ENCODE results near the gene IL13. TPM values are rescaled to one million over a fixed set of nuclear protein-coding genes. Genes with fewer than 3 reads are reported as not detected.

IL13 gene
- 0.27 and 0.75 TPM in 2 replicates for total RNA-seq

DNA sequence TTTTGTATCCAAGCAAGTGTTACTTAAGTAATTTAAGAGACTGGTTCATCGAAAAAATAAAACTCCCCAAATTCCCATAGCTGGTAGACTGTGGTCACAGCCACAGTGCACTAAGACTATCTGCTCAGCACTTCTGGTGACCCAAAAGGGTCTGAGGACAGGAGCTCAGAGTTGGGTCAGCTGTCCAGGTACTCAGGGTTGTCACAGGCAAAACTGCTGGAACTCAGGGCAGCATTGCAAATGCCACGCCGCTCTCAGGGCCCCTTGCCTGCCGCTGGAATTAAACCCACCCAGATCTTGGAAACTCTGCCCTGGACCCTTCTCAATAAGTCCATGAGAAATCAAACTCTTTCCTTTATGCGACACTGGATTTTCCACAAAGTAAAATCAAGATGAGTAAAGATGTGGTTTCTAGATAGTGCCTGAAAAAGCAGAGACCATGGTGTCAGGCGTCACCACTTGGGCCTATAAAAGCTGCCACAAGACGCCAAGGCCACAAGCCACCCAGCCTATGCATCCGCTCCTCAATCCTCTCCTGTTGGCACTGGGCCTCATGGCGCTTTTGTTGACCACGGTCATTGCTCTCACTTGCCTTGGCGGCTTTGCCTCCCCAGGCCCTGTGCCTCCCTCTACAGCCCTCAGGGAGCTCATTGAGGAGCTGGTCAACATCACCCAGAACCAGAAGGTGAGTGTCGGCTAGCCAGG, at the start of gene IL13:
Gene IL13 (plus strand): TSS at position 498 of the 705 bp plus-strand sequence. CDS start 14 bp downstream, at position 512.
- Mint-ChIP-seq H3K4me3 (no peak within 1 kb of the TSS), H3K27me3 (peaks cover 21% of the 10 kb centered on the region), H3K4me1 (peaks cover 26% of the 10 kb centered on the region), H3K27ac (no peak within 1 kb of the TSS), H3K9me3 (no peaks in the 10 kb centered on the region), H3K36me3 (ENCODE audit: low read depth) (no peaks in the 10 kb centered on the region)
- no peak for TF ChIP-seq CTCF (IDR thresholded peaks at IDR 0.05)
- ATAC-seq (ENCODE audit: low read depth), result no peak
- intact Hi-C loops (cut with micrococcal nuclease), result loop anchor here (5.0 kb wide), 2 partner anchors 34 to 159 kb away; no protein-coding TSS in a partner anchor
- ChIA-PET CTCF (no interaction called here), POLR2A (no interaction called here)
- no peak for DNase-seq

DNA sequence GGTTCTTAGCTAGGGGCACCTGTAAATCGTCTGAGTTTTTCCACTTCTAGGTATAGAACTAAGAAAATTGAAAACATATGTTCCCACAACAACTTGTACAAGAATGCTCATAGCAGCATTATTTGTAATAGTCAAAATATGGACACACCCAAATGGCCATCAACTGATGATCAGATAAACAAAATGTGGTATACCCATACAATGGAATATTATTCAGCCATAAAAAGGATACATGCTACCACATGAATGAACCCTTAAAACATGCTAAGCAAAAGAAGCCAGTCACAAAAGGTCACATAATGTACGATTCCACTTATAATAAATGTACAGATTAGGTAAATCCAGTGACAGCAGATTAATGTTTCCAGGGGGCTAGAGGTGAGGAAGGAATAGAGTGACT, 46.0 kb upstream of the IL13 start:
- POLR2A ChIA-PET, result no interaction called here
- Mint-ChIP-seq H3K27ac (no peak overlapping the region), H3K9me3 (peaks cover 4% of the 10 kb centered on the region), H3K4me3 (no peak overlapping the region), H3K36me3 (ENCODE audit: low read depth) (peaks cover 74% of the 10 kb centered on the region), H3K4me1 (no peaks in the 10 kb centered on the region), H3K27me3 (no peaks in the 10 kb centered on the region)
- ATAC-seq (ENCODE audit: low read depth), result no peak
- no peak for TF ChIP-seq CTCF (IDR thresholded peaks at IDR 0.05)
- no peak for DNase-seq
- intact Hi-C loops (cut with micrococcal nuclease), result no loop called here
- CTCF ChIA-PET, result no interaction called here

DNA sequence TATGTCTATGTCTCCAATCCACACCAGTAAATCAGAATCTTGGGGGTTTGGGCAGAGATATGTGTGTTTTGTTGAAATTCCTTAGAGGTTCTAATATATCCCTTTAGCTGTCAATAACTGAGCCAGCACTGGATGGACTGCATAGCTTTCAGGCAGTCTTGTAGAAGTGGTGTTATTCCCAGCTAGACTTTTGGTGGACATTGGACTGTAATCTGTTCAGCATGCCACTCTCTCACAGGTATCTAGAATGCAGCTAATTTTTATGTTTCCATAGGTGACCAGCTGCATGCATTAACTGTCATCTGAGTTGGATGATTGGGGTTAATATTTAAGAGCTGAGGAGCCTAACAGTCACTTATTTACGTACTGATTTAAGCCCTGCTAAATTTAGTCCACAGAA, 45.1 kb upstream of the IL13 start:
- intact Hi-C loops (cut with micrococcal nuclease), result no loop called here
- TF ChIP-seq CTCF (IDR thresholded peaks at IDR 0.05), result no peak
- Mint-ChIP-seq H3K36me3 (ENCODE audit: low read depth) (peaks cover 77% of the 10 kb centered on the region), H3K4me1 (no peaks in the 10 kb centered on the region), H3K27me3 (no peaks in the 10 kb centered on the region), H3K4me3 (no peak overlapping the region), H3K27ac (no peak overlapping the region), H3K9me3 (peaks cover 4% of the 10 kb centered on the region)
- ATAC-seq (ENCODE audit: low read depth), result no peak
- POLR2A ChIA-PET, result no interaction called here
- CTCF ChIA-PET, result no interaction called here
- DNase-seq, result no peak

- peaks cover 70% of the 10 kb centered on the region for H3K36me3 Mint-ChIP-seq (ENCODE audit: low read depth)
- H3K27me3 Mint-ChIP-seq, result no peaks in the 10 kb centered on the region
- no peak overlapping the region for H3K4me3 Mint-ChIP-seq
- intact Hi-C loops (cut with micrococcal nuclease), result no loop called here
- H3K9me3 Mint-ChIP-seq, result peaks cover 3% of the 10 kb centered on the region
- no peak overlapping the region for H3K27ac Mint-ChIP-seq
- ATAC-seq (ENCODE audit: low read depth) (no peak), DNase-seq (no peak)
- ChIA-PET CTCF (no interaction called here), POLR2A (no interaction called here)
- H3K4me1 Mint-ChIP-seq, result no peaks in the 10 kb centered on the region
- no peak for TF ChIP-seq CTCF (IDR thresholded peaks at IDR 0.05)
Observed at GRCh38 chr5:132621699-132622098, 36.3 kb upstream of the IL13 start.

DNA sequence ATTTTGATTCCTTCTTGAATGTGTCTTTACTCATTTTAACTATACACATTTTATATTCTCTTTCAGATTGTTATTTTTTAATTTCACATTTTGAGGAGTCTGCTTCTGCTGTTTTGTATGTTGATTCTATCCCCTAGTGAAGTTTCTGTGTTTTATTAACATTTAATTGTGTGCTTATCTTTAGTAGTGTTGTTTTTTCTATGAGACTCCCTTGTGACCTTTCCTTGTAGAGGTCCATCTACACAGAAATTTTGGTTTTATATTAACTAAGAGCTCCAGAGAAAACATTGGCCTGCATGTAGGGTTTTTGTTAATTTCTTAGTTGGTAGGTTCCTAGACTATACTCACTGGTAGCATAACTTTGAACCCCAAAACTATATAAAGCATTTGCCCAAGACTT, 35.4 kb upstream of the IL13 start:
- no peak overlapping the region for H3K4me3 Mint-ChIP-seq
- peaks cover 66% of the 10 kb centered on the region for H3K36me3 Mint-ChIP-seq (ENCODE audit: low read depth)
- ChIA-PET POLR2A (no interaction called here), CTCF (no interaction called here)
- ATAC-seq (ENCODE audit: low read depth) (no peak), DNase-seq (no peak)
- no peak overlapping the region for H3K27ac Mint-ChIP-seq
- H3K9me3 Mint-ChIP-seq, result peaks cover 3% of the 10 kb centered on the region
- no peaks in the 10 kb centered on the region for H3K27me3 Mint-ChIP-seq
- intact Hi-C loops (cut with micrococcal nuclease), result no loop called here
- no peaks in the 10 kb centered on the region for H3K4me1 Mint-ChIP-seq
- TF ChIP-seq CTCF (IDR thresholded peaks at IDR 0.05), result no peak

Data from activated B cell treated with CpG ODN at 0.5 μM for 24 hours (primary cell).